Activated effector memory CD4-positive, alpha-beta T cell treated with anti-CD3 and anti-CD28 coated beads, Interleukin-2, amount 50 U/mL, for 16 hours (primary cell): ENCODE measurements around the gene GCN1.
"Not testable (repeated sequence)": the region's sequence is repeated elsewhere in the genome, so short reads cannot be mapped to it uniquely, and the experiment has no call there.

ENCODE experiments used
- DNase-seq: peaks from one replicate; pipeline ENCODE4 v3.0.0-alpha.2; 2020

The GCN1 gene

DNA sequence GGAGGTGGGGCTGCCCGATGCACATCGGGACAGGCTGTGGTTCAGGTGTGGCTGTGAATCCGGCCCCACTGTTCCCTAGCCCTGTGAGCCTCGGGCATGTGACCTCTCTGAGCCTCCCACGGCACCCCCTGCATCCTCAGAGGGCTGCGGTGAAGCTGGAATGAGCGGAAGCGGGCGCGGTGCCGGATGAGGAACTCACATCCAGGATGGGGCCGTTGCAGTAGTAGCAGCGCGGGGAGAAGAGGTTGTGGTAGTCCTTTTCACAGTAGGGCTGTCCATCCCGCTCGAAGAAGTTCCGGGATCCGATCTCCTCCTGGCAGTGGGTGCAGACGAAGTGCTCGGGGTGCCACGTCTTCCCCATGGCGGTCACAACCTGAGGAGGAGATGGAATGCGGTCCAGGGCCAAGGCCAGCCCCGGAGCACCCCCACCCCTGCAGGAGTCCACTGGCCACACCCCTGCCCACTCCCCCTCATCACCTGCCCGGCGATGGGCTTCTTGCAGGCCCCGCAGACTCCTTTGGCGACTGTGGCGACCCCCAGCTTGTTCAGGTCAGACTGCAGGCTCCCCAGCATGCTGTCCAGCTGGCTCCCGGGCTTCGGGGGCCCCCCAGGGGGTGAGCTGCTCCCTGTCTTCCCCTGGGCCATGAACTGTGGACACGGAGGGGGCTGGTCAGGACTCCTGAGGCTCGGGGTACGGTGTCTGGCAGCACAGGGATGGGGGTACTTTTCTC, 20.3 kb upstream of the GCN1 start:
- DNase-seq, result no peak

- DNase-seq, result no peak
Observed at GRCh38 chr12:120213758-120214157, 19.2 kb upstream of the GCN1 start.

GRCh38 chr12:120213182-120213581, 18.7 kb upstream of the GCN1 start:
- DNase-seq, result not testable (repeated sequence)

GRCh38 chr12:120212301-120212700, 17.8 kb upstream of the GCN1 start:
- DNase-seq, result no peak

GRCh38 chr12:120211904-120212283, 17.4 kb upstream of the GCN1 start:
- no peak for DNase-seq

- DNase-seq, result no peak
Observed at GRCh38 chr12:120211243-120211903, 16.9 kb upstream of the GCN1 start.

DNA sequence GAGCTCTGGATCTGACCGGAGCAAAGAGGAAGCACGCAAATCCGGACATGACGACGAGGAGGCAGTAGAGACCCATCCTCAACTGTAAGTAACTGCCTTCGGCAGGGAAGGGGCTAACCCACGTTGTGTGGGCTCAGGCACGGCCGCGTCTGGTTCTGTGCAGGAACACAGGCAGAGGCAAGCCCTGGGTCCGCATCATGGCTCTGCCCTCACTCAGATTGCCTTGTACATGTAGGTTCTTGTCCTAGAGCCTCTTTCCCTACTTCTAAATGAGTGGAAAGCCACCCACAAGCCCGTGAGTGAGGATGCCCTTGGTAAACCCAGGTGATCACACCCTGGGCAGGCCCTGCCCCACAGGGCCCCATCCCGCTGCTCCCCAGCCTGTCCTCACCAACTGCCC, 15.3 kb upstream of the GCN1 start:
- no peak for DNase-seq

GRCh38 chr12:120207227-120207626, 12.7 kb upstream of the GCN1 start:
- DNase-seq, result no peak

GRCh38 chr12:120206781-120207180, 12.3 kb upstream of the GCN1 start:
- not testable (repeated sequence) for DNase-seq

- DNase-seq, result no peak
Observed at GRCh38 chr12:120206228-120206627, 11.7 kb upstream of the GCN1 start.

GRCh38 chr12:120204171-120204570, 9.7 kb upstream of the GCN1 start:
- DNase-seq, result no peak

DNA sequence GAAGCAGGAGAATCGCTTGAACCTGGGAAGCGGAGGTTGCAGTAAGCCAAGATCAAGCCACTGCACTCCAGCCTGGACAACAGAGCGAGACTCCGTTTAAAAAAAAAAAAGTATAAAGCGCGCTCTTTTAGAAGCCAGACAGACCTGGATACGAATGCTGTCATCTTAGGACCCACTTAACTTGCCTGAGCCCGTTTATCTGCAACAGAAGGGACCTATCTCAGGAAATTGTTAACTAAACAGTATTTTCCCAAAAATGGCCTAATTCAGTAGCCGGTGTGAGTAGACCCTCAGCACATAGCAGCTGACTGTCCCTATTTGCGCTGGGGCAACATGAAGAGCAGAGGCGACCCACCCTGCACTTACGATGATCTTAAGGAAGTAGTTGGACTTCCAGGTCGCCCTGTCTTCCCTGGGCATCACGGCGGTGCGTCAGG, 5.9 kb upstream of the GCN1 start:
- DNase-seq, result no peak

GRCh38 chr12:120199595-120200306, 5.2 kb upstream of the GCN1 start:
- DNase-seq, result peak; percentile 78

DNA sequence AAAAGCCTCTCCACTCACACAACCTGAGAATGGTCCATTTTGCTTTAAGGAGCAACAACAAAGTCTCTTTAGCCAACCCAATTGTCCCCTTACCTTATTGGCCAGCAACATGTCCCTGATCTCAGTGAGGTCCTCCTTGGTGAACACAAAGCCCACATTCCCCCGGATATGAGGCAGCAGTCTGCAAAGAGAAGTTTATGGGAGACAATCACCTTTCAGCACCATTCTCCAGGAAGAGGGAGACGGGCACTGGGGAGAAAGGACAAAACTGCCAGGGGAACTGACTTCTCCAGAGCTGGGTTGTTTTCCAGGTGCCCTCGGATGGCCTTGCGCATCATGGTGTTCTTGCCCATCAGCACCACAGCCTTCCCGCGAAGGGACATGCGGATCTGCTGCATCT, 4.5 kb upstream of the GCN1 start:
- DNase-seq, result no peak

- DNase-seq, result no peak
Observed at GRCh38 chr12:120197542-120197887, 3.0 kb upstream of the GCN1 start.

DNA sequence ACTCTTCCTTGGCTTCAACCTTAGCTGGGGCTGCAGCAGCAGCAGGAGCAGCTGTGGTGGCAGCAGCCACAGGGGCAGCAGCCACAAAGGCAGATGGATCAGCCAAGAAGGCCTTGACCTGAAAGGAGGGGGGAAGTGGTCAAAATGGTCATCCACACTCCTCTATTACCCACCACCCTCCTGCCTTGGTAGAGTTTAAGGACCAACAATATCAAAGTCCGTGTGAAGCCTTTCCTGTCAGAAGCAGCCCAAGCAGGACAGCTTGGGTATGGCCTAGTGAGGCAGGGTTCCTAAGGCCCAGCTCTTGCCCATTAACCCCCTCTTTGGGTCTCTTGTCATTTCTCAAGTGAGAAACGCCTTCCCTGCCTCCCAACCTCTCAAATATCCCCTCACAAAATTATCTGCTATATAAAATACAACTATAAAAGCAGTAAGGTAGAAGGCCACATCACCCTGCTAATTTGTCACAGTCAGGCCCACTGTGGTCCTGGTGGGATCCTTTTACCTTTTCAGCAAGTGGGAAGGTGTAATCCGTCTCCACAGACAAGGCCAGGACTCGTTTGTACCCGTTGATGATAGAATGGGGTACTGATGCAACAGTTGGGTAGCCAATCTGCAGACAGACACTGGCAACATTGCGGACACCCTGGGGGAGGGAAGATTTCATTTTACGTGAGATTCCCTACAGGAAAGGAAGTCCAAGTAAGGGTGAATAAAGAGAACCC, 2.5 kb upstream of the GCN1 start:
- DNase-seq, result not testable (repeated sequence)

DNA sequence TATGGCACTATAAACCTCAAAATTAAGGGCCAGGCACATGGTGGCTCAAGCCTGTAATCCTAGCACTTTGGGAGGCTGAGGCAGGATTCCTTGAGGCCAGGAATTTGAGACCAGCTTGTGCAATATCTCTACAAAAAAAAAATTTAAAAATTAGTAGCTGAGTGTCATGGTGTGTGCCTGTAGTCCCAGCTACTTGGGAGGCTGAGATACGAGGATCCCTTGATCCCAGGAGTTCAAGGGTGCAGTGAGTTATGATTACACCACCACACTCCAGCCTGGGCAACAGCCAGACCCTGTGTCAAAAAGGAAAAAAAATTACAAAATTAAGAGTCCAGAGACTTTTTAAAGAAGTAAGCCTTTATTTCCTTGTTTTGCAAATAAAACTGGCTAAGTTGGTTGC, 1.8 kb upstream of the GCN1 start:
- no peak for DNase-seq

- DNase-seq, result no peak
Observed at GRCh38 chr12:120194226-120194533, 335 bp downstream of the GCN1 start.

GRCh38 chr12:120193286-120193685, 1.2 kb downstream of the GCN1 start:
- not testable (repeated sequence) for DNase-seq

DNA sequence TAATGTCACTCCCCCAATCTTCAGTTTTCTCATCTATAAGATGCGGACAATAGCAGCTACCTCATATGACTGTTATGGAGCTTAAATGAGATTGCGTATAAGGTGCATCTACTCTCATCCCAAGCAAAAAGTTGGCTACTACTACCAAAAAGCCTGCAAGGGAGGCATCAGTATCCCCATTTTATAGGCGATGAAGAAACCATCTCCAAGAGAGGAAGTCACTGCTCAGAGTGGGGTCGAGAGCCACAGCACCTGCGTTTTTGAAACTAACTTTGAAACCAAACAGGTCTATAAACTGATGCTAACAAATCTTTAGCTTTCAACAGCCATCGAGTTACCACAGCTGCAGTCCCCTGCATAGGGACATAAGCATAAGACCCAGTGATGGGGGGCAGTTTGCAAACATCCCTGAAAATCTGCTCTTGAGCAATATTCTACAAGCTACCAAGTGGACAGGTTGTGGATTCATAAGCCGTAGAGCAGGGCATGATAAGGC, 3.5 kb downstream of the GCN1 start:
- DNase-seq, result no peak

DNA sequence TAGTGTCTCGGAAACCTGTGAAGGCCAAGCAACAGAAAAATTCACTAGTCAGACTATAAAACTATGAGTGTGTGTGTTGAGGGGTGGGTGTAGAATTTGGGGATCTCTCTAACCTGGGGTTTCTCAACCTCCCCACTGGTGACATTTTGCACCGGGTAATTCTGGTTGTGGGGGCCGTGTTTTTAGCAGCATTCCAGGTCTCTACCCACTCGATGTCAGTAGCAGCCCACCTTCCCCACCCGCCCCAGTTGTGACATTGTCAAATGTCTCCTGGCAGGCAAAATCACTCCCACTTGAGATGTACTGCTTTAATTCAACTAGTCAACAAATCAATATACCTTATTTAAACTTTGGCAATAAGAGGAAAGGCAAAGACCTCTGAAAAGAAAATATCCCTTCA, 4.1 kb downstream of the GCN1 start:
- DNase-seq, result no peak

DNA sequence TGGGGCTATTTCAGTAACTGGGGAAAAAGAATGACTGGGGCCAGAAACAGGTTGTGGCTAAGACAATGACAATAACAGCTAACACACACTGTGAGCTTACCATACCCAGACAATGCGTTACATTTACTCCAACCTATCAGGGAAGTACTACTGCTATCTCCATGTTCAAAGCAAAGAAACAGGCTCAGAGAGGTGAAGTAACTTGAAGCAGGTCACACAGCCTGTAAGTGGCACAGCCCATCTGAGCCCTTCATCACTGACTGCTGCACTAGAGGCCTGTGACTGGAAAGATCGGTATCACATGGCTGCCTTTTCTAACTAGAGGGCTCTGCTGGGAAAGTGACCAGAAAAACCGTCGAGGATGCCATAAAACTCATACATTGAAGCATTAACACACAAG, 7.9 kb downstream of the GCN1 start:
- no peak for DNase-seq

- DNase-seq, result no peak
Observed at GRCh38 chr12:120183211-120183631, 11.3 kb downstream of the GCN1 start.
